ENCODE results near the gene CUL1.

DNA sequence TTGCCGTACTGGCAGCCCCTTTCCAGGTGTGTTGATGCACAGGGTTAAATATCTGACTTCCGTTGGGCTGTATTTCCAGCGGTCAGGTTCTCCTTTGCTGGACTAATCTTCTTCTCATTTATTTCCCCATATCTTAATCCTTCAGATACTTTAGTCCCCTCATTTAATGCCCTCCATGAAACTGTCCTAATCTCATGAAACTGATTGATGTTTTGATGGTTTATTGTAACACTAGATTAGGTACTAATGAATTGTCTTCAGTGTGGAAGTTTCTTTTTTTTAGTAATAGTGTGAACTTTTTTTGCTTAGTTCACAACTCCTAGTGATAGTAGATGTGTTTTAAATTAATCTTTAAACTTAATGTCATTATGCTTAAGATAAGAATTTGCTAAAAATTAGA, 6.3 kb downstream of the CUL1 start:
- TF ChIP-seq, protein P1, sequence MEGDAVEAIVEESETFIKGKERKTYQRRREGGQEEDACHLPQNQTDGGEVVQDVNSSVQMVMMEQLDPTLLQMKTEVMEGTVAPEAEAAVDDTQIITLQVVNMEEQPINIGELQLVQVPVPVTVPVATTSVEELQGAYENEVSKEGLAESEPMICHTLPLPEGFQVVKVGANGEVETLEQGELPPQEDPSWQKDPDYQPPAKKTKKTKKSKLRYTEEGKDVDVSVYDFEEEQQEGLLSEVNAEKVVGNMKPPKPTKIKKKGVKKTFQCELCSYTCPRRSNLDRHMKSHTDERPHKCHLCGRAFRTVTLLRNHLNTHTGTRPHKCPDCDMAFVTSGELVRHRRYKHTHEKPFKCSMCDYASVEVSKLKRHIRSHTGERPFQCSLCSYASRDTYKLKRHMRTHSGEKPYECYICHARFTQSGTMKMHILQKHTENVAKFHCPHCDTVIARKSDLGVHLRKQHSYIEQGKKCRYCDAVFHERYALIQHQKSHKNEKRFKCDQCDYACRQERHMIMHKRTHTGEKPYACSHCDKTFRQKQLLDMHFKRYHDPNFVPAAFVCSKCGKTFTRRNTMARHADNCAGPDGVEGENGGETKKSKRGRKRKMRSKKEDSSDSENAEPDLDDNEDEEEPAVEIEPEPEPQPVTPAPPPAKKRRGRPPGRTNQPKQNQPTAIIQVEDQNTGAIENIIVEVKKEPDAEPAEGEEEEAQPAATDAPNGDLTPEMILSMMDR (IDR thresholded peaks at IDR 0.05; ENCODE audit: extremely low read depth in 1 of 2, insufficient read depth in 1 of 2, low read depth in 1 of 2, low read length in 2 of 2) = no peak
- TF ChIP-seq FOS (IDR thresholded peaks at IDR 0.05; ENCODE audit: borderline replicate concordance, insufficient read depth, low read length) = no peak
- no peak for TF ChIP-seq POLR2A (IDR thresholded peaks at IDR 0.05; ENCODE audit: low read depth, low read length)
- no peak for TF ChIP-seq MYC (IDR thresholded peaks at IDR 0.05; ENCODE audit: low read depth, low read length)
